Embryonic facial prominence (tissue), 1 donor: Measurements from ENCODE around the gene LAMC3.

Source experiments
- DNase-seq: peaks from one replicate; pipeline ENCODE4 v3.0.0-alpha.2; 2016; ENCODE audit errors: extremely low spot score

The LAMC3 gene

DNA sequence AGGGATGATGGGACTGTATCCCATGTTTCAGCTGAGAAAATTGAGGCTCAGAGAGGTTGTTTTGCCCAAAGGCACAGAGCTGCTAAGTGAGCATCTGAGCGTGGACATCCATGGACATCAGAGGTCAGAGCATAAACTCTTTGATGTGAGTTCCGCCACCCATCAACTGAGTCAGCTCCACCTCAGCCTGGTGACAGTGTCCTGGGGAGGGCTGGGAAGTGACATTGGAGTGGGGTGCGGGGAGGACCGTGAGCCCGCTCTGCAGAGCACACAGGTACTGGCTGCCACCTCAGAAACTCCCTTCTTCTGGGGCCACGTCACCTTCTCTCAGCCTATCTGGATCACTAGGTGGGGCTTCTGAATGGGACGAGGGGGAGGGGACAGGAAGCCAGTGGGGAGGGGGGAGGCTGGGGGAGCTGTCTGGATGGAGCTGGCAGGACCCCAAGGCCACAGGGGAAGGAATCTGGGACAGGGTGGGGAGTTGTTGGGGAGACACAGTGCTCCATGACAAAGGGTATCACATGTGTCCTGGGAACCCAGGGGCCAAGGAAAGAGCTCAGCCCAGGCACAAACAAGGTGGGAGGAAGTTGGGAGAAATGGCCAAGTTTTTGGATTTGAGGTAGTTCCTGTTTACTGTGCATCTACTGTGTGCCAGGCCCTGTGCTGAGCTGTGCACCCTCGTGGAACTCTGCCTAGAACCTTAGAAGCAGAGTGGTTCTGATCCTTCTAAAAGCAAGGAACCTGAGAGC lies 2.5 kb downstream of the LAMC3 start:
- DNase-seq, result no peak

DNA sequence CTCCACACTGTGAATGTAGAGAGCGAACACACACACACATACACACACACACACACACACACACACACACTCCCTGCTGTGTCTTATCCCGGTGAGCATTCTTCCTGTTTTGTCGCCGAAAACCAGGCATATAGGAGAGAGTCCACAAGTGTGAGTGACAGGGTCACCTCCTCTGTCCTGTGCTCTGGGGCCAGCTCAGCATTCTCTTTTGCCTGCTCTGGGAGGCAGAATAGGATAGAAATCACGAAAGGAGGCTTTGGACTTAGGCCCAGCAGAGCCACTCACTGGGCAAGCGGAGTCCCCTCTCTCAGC lies 3.0 kb downstream of the LAMC3 start:
- no peak for DNase-seq

DNA sequence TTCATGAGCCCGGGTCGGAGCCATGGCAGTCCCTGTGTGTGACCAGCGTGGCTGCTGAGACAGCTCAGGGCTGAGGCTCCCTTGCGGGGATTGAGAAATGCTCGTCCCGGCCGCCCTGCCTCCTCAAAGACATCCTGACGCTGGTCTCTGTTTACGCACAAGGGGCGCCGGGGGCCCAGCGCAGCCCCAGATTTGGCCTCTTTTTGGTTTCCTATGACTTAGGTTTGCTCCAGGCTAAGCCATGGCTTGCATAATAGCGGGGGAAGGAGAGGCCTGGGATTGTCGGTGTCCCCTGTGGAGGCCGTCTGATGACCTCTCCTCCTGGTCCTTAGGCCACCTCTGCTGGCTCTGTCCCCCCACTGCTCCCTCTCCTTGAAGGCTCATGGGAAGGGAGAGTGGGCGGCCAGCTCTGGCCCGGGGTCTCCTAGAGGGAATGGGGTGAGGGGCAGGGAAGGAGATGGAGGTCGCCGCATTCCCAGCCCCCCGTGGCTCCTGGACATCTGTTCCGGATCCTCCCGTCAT lies 3.5 kb downstream of the LAMC3 start:
- DNase-seq, result no peak

DNA sequence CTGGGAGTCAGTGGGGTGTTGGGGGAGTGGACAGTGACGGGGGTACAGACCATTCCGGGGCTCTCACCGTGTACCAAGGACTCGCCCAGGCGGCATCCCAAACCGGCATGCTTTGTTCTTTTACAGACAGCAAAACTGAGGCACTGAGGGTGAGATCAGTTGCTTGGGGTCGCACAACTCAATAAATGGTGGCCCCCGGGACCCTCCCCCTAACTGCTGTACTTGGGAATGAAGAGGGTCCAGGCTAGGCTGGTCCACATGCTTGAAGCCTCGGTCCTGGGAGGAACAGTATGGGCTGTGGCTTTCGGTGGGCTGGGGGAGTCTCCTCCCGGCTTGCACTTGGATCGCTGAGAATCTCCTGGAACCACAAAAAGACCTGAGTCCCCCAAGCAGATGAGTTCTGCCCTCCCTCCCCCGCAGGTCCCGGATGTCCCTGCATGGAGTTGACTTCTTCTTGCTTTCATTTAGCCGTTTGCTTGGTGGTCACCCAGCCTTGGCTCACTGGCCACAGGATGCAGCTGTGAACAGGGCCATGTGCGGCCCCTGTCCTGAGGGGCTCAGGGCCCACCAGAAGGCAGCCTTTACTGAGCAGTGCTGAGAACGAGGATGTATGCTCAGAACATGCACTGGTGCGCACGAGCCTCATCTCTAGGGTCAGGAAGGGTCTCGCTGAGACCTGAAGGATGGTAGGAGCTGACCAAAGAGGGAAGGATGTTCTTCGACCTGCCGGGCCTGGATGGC lies 4.2 kb downstream of the LAMC3 start:
- no peak for DNase-seq

DNA sequence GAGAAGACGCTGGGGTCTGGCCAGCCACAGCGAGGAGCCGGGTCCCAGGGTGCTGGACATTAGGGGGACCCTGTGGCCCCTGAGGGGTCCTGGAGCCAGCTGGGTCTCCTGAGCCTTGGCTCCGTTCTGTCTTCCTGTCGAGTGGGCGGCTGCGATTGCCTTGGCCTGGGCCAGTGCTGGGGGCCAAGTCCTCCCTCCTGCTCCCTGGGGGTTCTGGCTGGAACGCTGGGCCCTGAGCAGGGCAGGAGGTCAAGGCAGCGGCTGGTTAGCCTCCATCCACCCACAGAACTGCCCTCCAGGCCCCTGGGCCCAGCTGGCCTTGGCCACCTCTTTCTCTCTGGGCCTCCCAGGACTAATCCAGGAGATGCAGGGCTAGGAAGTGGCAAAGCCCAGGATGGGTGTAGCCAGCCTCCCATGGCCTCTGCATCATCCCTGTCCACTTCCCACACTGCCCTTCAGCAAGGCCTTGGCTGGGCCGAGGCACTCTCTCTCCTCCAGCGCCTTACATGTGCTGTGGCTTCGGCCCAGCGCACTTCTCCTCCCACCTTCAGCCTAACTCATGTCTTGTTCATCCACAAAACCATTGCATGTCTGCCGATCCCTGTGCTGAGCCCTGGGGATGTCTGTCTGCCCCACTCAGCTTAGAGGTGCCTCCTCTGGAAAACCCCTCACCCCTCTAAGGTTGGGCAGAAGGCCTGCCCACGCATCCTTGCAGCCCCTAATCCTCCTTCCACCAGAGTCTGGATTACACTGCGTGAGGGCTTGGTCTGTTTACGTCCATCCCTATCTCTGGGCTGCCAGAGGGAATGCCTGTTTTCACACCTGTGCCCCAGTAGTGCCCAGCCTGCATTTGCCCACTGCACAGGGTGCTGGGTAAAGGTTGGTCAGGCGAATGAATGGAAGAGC lies 5.0 kb downstream of the LAMC3 start:
- DNase-seq, result no peak

DNA sequence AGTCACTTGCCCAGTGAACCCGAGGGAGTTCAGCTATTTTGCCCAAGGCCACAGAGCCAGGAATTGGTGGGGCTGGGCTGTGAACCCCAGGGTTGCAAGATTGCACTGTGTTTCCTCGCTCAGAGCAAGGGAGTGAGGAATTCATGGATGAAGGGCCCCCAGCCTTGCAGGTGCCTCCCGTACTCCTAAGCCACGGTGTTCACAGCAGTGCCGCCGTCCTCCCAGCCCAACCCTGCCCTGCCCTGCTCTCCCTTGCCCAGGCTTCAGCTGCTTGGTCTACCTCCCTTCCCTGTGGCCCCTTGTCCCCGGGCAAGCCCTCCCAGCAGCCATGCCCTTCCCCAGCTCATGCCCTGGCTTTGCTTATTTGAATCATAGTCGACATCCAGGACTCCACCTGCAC lies 6.1 kb downstream of the LAMC3 start:
- DNase-seq, result no peak

DNA sequence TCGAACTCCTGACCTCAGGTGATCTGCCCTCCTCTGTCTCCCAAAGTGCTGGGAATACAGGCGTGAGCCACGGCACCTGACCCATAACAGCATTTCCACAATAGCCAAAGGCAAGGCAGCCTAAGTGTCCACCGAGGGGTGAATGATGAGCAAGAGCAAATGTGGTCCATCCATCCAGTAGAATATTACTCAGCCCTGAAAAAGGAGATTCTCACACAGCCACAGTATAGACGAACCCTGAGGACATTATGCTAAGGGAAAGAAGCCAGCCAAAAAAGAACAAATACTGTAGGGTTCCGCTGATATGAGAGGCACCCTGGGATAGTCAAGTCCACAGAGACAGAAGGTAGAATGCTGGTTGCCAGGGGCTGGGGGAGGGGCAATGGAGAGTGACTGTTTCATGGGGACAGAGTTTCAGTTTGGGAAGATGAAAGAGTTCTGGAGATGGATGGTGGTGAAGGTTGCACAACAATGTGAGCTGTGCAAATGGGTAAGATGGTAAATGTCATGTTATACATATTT lies 7.0 kb downstream of the LAMC3 start:
- DNase-seq, result no peak

DNA sequence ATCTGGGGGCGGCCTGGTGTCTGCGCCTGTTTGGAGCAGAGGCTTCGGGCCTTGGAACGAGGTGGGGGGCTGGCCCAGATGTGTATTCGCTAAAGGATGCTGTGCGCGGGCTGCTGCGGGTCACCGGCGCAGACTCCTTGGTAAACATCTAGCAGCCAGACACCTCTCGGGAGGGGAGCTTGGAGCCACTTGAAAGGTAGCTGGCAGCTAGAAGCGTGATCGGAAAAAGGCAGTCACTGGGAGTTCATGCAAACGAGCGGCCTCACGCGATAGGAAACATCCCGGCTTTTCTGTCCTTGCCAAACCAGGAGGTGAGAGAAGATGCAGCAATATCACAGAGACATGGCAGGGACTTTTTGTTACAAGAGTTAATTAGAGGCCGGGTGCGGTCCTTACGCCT lies 8.1 kb downstream of the LAMC3 start:
- DNase-seq, result no peak

DNA sequence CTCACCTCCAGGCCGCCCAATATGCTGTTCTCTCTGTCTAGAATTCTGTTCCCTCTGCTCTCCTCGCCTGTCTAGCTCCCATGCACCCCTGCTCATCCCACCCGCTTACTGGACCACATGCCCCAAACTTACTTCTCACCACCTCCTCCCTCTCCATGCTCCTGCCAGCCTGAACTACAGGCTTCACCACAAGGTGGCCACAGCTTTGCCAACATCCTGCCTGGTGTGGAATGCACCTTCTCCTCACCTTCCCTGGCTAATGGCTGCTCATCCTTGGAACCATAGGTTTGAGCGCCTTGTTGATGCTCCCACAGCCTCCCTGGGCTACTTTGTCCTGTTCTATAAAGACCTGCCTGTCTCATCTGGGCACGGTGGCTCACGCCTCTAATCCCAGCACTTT lies 9.6 kb downstream of the LAMC3 start:
- DNase-seq, result no peak

DNA sequence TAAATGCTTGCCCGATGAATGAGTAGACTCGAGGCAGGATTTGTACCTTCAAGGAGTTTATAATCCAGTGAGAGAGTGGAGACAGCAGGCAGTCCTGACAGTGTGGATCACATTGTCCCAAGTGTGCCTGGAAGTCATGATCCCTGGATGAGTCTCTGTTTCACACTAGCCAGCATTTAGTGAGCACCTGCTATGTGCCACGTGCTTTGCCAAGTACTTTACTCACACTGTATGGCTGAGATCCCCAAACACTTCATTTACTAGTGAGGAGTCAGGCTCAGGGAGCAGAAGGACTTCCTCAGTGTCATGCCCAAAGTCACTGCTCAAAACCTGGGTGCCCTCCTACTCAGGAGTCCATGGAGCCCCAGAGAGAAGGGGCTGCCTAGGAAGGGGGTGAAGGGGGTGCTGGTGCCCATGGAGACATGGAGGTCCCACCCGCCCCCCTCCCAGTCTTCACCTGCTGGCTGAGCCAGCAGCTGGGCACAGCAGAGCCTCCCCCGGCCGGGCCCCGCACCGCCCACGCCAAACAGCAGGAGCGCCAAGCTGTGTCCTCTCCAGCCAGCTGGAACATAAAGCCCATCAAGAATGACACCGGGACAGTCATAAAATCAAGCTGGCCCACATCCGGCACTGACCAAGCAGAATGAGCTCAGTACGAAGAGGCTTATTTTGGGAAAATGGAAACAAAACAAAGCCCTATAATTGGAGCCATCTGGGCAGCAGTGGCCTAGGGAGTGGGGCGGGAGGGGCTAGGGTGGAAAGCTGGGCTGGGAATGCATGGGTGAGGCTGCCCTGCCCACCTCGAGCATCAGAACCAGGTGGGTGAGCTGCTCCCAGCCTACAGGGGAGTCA lies 10.6 kb downstream of the LAMC3 start:
- no peak for DNase-seq

DNA sequence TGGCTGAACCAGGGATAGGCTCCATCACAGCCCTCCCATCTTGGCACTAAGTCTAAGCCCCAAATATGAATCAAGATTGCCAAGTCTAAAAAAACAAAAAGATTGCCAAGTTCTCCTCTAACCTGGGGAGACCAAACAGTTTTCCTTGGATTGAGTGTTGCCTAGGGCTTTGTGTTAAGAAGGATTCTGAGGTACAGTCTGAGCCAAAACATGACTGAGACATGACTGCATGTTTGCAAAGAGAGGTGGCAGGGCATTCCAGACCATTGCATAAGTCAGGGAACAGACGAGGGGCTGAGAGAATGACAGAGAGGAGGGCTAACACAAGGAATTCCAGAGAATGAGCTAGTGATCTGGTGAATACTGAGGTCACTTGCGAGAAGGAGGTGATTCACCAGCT lies 11.4 kb downstream of the LAMC3 start:
- no peak for DNase-seq

DNA sequence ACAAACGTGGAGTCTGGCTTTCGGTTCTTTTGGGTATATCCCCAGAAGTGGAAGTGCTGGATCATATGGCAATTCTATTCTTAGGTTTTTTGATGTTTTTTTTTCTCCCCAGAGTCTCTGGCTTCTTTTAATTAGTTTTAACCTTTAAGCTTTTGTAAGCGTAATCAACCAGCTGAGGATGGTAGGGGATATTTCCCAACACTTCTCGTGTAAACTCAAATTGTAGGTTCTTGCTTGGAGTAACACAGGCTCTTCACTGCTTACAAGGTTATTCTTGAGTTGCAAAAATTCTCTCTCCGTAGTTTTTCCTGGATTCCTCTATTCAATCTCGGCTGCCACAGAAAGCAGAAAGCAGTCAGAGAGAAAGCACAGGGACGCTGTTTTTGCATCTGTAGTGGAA lies 11.9 kb downstream of the LAMC3 start:
- no peak for DNase-seq

DNA sequence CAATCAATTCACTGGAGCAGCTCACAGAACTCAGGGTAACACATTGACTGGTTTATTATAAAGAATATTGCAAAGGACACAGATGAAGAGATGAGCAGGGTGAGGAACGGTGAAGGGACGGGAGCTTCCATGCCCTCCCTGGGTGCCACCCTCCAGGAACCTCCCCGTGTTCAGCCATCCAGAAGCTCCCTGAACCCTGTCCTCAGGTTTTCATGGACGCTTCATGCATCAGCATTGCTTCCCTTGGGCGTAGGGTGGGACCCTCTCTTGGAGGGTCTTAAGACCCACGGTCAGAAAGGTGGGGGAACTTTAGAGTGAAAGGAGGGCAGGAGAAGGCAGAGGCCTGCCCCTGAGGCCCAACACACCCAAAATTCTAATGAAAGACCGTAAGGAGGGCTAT lies 12.8 kb downstream of the LAMC3 start:
- no peak for DNase-seq

DNA sequence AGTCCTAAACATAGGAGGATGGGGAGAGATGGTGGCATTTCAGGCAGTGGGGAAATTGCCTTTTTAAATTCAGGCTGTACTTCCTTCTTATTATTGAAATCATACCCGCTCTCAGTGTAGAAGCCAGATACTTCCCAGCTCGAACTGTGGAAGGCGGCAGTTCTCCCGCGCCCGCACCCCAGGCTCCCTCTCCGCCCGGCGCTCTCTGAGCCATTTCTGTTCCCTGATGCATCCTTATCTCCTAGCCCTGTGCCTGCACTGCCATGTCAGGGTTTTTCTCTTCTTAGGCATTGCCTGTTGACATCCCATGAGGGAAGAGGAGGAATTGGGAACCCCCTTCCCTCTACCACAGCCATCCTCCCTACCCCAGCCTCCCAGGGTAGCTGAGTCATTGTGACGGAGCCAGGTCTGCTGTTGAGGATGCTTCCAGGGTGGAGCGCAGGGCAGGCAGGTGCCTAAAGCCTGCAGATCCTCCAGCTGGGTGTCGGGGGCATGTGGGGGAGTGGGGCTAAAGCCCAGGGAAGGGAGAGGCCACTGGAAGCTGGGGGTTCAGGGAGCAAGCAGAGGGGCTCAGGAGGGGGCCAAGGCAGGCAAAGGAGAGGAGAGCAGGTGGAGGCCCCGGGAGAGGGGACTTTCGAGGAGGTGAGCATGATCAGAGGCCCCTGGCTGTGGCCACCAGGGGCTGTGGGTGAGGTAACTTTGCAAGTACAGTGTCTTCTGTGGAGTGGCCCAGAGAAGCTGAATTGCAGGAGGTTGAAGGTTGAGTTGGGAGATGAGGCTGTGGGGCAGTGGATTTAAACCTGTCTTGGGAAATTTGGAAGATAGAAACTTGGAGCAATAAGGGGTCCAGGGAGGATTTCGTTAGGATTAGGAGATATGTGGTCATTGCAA lies 16.2 kb downstream of the LAMC3 start:
- no peak for DNase-seq

DNA sequence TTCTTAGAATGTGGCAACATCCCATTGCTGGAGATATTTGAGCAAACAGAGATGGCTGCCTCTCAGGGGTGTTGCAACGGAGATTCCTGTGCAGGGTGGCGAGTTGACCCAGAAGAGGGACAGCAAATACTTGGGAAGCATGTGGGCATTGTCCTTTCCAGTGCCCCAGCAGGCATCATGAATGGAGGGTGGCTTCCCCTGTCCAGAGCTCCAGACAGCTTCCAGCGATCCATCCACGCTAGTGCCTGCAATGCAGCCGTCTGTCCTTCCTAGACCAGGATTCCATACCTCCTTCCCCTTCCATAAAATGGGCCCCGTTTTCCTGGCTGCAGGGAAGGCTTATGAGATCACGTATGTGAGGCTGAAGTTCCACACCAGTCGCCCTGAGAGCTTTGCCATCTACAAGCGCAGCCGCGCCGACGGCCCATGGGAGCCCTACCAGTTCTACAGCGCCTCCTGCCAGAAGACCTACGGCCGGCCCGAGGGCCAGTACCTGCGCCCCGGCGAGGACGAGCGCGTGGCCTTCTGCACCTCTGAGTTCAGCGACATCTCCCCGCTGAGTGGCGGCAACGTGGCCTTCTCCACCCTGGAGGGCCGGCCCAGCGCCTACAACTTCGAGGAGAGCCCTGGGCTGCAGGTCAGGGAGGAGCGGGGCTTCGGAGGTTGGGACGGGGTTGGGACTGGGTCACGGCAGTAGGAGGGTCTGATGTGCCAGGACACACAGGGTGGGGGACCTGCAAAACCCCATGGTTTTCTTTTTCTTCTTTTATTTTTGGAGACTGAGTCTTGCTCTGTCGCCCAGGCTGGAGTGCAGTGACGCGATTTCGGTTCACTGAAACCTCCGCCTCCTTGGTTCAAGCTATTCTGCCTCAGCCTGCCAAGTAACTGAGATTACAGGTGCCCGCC lies 17.2 kb downstream of the LAMC3 start:
- DNase-seq, result no peak

DNA sequence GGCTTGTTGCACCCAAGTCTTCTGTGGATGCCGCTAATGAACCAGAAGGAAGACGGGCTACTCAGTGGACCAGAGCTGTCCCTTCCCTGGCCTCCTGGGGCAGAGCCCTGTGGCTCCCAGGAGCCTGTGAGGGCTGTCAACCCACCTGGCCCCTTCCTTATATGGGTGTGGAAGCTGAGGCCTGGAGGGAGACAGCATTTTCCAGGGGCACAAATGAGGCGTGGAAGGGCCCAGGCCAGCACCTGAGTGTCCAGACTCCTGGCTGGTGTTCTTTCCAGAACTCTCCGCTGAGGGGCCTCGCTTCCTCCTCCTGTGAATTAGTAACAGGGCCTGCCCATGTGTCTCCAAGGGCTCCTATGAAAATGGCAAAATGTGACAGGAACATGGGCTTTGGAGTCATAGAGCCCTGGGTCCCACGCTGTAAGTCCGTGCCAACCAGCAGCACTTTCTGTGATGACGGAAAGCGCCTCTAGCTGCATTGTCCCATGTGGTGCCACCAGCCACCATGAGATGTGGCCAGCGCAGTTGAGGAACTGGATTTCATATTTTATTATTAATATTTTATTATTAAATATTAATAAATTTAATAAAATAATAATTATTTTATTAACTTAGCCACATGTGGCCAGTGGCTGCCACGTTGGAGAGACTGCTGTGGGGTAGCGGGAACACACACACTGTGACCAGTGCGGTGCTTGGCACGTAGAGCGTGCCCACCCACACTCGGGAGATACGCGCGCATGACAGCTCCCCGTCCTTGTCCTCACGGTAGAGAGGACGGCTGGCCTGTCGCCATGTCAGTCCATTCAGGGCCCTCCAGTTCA lies 18.3 kb downstream of the LAMC3 start:
- no peak for DNase-seq

DNA sequence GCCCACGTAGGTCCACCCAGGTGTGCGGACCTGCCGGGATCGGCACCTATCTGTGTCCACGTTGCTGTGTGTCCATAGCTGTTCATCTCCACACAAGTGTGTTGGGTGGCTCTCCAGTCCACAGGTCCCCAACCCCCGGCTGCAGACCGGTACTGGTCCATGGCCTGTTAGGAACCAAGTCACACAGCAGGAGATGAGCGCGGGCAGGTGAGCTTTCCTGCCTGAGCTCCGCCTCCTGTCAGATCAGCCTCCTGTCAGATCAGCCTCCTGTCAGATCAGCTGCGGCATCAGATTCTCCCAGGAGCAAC lies 18.9 kb downstream of the LAMC3 start:
- no peak for DNase-seq

DNA sequence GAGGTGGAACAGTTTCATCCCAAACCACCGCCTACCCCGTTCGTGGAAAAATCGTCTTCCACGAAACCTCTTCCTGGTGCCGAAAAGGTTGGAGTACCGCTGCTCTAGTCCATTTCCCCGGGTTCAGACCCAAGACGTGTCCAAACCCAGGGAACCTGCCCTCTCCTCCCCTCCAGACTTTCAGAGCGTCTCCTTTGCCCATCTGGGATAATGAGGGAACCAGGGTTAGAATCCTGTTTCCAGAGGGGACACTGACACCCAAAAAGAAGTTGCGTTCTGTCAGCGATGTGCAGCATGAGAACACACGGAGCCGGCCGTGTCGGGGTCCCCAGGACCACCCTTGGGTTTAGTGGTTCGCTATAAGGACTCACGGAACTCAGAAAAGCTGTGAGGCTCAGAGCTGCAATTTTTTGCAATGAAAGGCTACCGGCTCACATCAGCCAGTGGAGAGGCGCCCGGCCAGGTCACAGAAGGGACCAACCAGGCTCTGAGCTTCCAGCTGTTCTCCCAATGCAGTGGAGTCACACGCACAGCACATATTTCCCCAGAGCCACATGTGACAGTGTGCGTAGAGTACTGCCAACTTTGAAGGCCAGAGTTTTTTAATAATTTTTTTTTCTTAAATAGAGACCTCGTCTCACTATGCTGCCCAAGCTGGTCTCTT lies 19.4 kb downstream of the LAMC3 start:
- no peak for DNase-seq
